ENCODE results near the gene TMEM120B.

GRCh38 chr12:121797937-121798786, 85.6 kb downstream of the TMEM120B start:
- TF ChIP-seq, protein P1, sequence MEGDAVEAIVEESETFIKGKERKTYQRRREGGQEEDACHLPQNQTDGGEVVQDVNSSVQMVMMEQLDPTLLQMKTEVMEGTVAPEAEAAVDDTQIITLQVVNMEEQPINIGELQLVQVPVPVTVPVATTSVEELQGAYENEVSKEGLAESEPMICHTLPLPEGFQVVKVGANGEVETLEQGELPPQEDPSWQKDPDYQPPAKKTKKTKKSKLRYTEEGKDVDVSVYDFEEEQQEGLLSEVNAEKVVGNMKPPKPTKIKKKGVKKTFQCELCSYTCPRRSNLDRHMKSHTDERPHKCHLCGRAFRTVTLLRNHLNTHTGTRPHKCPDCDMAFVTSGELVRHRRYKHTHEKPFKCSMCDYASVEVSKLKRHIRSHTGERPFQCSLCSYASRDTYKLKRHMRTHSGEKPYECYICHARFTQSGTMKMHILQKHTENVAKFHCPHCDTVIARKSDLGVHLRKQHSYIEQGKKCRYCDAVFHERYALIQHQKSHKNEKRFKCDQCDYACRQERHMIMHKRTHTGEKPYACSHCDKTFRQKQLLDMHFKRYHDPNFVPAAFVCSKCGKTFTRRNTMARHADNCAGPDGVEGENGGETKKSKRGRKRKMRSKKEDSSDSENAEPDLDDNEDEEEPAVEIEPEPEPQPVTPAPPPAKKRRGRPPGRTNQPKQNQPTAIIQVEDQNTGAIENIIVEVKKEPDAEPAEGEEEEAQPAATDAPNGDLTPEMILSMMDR (IDR thresholded peaks at IDR 0.05): no peak
- no peak for TF ChIP-seq POLR2A (IDR thresholded peaks at IDR 0.05)

Measured in lower leg skin (tissue), 3 donors.